SK-N-SH (cell line): ENCODE measurements around the gene PADI4.

Experiments used
- CHD2 ChIP-seq: fragments of 150-350 bp; IDR thresholded peaks from 2 replicates; pipeline ENCODE4 v1.6.1; 2018; ENCODE audit warnings: low read length; ENCODE audit not compliant: partially characterized antibody
- NRF1 ChIP-seq: IDR thresholded peaks from 2 replicates; pipeline ENCODE4 v1.6.1; 2012; ENCODE audit warnings: low read depth, mild to moderate bottlenecking, low read length
- TF ChIP-seq, protein P1 (sequence below): fragments of 200-600 bp; sonication (generic); IDR thresholded peaks from 2 replicates; pipeline ENCODE4 v1.6.1; 2017; ENCODE audit warnings: antibody characterized with exemption, mild to moderate bottlenecking, moderate library complexity

DNA sequence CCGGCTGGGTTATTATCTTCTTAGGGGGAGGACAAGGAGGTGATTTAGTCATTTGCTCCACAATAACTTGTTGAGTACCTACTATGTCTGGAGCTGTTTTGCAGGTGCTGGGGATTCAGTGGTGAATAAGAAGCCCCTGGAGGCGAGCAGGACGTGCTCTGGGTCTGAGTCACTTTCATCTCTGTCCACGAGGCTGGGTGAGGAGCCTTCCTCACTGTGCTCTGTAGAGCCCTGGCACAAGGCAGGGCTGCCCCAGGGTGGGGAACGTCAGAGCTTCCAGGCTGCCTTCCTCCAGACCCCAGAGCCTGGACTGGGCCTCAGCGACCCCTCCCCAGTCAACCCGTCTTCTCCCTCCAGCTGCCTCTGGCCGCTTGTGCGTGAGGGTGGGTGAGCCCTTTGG lies 61.5 kb downstream of the PADI4 start:
- TF ChIP-seq NRF1 (no peak), CHD2 (no peak)
- TF ChIP-seq, protein P1, sequence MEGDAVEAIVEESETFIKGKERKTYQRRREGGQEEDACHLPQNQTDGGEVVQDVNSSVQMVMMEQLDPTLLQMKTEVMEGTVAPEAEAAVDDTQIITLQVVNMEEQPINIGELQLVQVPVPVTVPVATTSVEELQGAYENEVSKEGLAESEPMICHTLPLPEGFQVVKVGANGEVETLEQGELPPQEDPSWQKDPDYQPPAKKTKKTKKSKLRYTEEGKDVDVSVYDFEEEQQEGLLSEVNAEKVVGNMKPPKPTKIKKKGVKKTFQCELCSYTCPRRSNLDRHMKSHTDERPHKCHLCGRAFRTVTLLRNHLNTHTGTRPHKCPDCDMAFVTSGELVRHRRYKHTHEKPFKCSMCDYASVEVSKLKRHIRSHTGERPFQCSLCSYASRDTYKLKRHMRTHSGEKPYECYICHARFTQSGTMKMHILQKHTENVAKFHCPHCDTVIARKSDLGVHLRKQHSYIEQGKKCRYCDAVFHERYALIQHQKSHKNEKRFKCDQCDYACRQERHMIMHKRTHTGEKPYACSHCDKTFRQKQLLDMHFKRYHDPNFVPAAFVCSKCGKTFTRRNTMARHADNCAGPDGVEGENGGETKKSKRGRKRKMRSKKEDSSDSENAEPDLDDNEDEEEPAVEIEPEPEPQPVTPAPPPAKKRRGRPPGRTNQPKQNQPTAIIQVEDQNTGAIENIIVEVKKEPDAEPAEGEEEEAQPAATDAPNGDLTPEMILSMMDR, result no peak
